HG03575 (cell line): ENCODE measurements around the gene PBOV1.

Experiments
- ATAC-seq: cut with Tn5 transposase; IDR thresholded peaks from one replicate; pipeline ENCODE4 v1.9.1; 2021; ENCODE audit not compliant: unreplicated experiment, insufficient number of reproducible peaks, low FRiP score; ENCODE audit errors: extremely low read depth

Gene PBOV1

DNA sequence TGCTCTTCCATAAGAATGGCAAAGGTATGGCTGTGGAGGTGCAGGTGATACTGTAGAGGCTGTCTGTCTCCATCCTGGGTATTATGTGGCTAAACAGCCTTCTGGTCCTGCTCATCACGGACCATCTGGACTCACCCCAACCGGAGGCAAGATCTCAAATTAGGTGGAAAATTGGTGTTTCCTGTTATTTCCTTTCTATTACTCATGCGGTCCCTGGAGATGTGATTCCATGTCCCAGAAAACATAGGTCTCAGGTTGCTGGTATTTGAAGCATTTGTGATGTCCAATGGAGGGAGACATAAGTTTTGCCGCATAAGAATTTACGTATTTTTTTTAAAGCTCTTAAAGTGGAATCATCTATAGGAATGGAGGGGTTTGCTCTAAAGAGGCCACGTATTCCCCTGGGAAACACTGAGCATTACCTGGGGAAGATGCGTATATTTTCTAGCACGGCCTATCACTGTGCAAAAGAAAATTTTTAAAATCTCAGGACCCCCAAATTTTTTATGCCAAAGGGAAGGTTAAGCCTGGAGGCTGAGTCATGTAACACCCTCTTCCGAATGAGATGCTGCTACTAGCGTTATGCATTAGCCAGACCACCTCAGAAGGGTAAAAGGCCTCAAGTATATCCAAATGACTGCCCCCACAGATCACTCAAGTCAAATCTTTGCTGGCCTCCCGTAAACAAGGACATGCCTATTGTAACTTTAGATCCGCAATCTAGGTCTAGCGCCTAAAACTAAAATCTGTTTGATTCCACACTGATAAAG lies 22.4 kb upstream of the PBOV1 start:
- ATAC-seq: no peak

DNA sequence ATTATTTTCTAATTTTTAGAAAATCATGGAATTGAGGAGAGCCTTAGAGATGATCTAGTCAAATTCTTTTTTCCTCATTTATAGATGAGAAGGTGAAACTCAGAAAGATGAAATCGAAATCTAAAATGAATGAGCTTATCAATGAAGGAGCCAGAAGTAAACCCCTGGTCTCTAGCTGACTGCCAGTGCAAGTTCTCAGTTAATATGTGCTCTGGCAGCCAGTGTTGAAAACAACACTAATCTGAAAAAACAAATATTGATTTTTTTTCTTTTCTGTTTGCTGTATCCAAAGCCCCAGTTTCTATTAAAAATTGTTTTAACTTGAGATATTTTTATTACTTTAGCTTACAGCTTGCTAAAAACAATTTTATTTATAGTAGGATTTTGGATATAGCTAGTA lies 21.5 kb upstream of the PBOV1 start:
- ATAC-seq: no peak

- no peak for ATAC-seq
Measured at GRCh38 chr6:138238368-138238767, 20.1 kb upstream of the PBOV1 start.

- no peak for ATAC-seq
Measured at GRCh38 chr6:138237463-138237862, 19.2 kb upstream of the PBOV1 start.

GRCh38 chr6:138235693-138236092 lies 17.4 kb upstream of the PBOV1 start:
- ATAC-seq: no peak

DNA sequence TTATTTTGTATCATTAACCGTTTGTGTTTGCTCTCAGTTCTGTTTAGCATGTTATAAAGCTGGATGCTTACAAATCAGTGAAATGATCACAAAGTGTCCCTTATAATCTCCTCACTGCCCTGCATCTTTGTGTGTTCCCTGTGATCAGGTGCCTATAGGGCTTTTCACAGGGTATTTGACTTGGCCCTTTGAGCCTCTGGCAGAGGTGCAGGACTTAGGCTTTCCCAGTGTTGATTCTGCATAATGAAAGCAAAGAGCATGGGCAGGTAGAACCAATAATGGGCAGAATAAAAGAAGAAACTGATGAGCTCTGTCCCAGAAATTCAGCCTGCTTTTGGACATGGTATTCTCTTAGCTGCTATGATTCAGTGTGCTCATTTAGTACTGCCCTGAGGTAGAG lies 16.9 kb upstream of the PBOV1 start:
- ATAC-seq: no peak

DNA sequence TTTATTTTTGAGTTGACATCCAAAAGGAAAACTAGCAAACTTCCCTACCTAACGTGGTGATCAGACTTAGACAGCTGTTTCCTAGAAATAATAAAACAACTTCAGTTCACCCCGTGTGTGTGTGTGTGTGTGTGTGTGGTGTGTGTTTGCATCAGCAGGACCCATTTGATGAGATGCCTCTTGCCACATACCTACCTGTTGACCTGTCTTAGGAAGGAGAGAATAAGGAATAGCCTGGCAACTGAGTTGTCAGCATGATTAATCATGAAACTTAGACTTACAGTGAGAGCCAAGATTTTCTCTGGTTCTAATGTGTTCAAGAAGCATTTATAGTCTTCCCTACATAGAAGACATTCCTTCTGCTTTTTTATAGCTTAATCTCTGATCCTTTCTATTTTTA lies 16.1 kb upstream of the PBOV1 start:
- no peak for ATAC-seq

DNA sequence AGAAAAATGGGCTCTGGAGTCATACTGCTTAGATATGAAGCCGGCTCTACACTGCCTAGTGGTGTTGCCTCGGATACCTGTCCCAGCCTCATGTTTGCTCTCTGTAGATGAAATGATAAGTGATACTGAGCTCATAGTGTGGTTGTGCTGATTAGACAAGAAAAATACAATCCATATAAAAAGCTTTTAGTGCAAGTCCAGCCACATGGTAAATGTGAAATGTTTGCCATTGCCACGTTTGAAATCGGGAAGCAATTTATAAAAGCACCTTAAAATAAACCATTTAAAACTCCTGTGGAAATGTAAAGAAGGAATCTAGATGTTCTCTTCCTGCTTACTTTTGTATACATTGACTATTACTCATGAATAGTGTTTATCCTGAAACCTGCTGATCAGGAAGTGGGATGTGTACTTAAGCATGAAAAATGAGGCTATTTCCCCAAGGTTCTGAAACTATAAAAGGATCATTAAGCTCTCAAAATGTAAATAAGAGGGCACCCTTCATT lies 13.1 kb upstream of the PBOV1 start:
- no peak for ATAC-seq

- no peak for ATAC-seq
Measured at GRCh38 chr6:138230759-138231380, 12.6 kb upstream of the PBOV1 start.

- ATAC-seq: no peak
Measured at GRCh38 chr6:138230221-138230620, 11.9 kb upstream of the PBOV1 start.

GRCh38 chr6:138229663-138230179 lies 11.4 kb upstream of the PBOV1 start:
- ATAC-seq: no peak

DNA sequence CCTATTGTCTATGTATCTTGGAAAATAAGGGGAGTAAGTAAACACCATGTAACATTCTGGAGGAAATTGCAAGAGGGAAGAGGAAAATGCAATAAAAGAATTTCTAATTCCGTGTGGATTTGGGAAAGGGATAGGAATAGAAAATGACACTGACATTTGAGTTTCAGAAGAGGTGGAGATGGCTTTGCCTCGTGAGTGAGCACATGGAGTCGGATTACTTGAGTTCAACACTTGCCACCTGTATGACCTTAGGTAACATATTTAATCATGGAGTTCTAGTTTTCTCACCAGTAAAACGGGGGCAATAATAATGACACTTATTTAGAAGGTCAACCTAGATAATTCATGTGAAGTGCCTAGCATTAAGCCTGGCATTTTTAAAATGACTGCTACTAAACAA lies 10.8 kb upstream of the PBOV1 start:
- no peak for ATAC-seq

- no peak for ATAC-seq
Measured at GRCh38 chr6:138227316-138227781, 9.1 kb upstream of the PBOV1 start.

- no peak for ATAC-seq
Measured at GRCh38 chr6:138226700-138227315, 8.5 kb upstream of the PBOV1 start.

DNA sequence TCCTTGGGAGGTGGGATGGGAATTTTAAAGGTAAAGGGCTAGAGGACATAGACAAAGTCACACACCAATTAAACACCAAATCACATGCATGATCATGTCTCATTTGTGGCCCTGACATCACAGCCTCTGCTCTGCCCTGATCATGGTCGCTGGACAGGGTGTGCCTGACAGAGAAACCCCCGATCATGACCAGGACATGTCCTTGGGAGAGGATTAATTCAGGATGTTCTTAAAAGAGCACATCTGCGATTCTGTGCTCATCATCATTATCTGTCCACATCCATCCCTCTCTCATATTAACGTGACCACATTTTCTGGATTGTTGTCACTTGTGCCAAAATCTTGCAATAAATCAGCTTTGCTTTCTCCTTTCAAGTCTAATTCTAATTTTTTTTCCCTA lies 7.7 kb upstream of the PBOV1 start:
- ATAC-seq: no peak

GRCh38 chr6:138222901-138223546 lies 4.7 kb upstream of the PBOV1 start:
- ATAC-seq: no peak

GRCh38 chr6:138219901-138220300 lies 1.6 kb upstream of the PBOV1 start:
- ATAC-seq: no peak

- no peak for ATAC-seq
Measured at GRCh38 chr6:138219398-138219797, 1.1 kb upstream of the PBOV1 start.

GRCh38 chr6:138215093-138215782 lies 3.1 kb downstream of the PBOV1 start:
- no peak for ATAC-seq
